HepG2 (cell line): ENCODE data around the gene SLCO2B1. TPM values are rescaled to one million over a fixed set of nuclear protein-coding genes. Genes with fewer than 3 reads are reported as not detected.
A peak's percentile ranks its signal among the peaks of the same experiment; 100 is the strongest.

Experiments used
- CCAR2 ChIP-seq: fragments of 200-400 bp; formaldehyde crosslinking; optimal IDR thresholded peaks from 2 replicates; pipeline ENCODE3; 2018; ENCODE audit warnings: low read depth, mild to moderate bottlenecking, low read length, moderate library complexity
- HES4 ChIP-seq: sonication (generic); formaldehyde crosslinking; IDR thresholded peaks from 2 replicates; pipeline ENCODE4 v1.9.0; 2021; ENCODE audit warnings: mild to moderate bottlenecking, missing genetic modification reagents, borderline replicate concordance
- JUNB ChIP-seq: sonication (generic); formaldehyde crosslinking; IDR thresholded peaks from 2 replicates; pipeline ENCODE4 v1.8.0; 2022; ENCODE audit warnings: missing genetic modification reagents, mild to moderate bottlenecking, borderline replicate concordance
- KAT7 ChIP-seq: IDR thresholded peaks from 2 replicates; pipeline ENCODE4 v1.6.1; 2018; ENCODE audit warnings: borderline replicate concordance, missing compliant biosample characterization
- MTA3 ChIP-seq: sonication (generic); formaldehyde crosslinking; IDR thresholded peaks from 2 replicates; pipeline ENCODE4 v1.4.0; 2020; ENCODE audit warnings: missing genetic modification reagents
- TOPORS ChIP-seq: sonication (generic); formaldehyde crosslinking; IDR thresholded peaks from 2 replicates; pipeline ENCODE4 v1.8.0; 2023; ENCODE audit warnings: mild to moderate bottlenecking, missing genetic modification reagents
- ZNF143 ChIP-seq: sonication (generic); formaldehyde crosslinking; IDR thresholded peaks from 2 replicates; pipeline ENCODE4 v1.4.0; 2020; ENCODE audit warnings: missing genetic modification reagents
- ZNF20 ChIP-seq: sonication (generic); formaldehyde crosslinking; IDR thresholded peaks from 2 replicates; pipeline ENCODE4 v1.4.0; 2020; ENCODE audit warnings: mild to moderate bottlenecking, moderate library complexity, missing genetic modification reagents
- ZNF501 ChIP-seq: sonication (generic); formaldehyde crosslinking; IDR thresholded peaks from 2 replicates; pipeline ENCODE4 v1.5.1; 2020; ENCODE audit warnings: mild to moderate bottlenecking, moderate library complexity, missing genetic modification reagents
- polyA plus RNA-seq, 8 experiments: library from polyadenylated mRNA; depleted of rRNA in 3 of 8; stranded (reverse) in 7 of 8; unstranded in 1 of 8; fragments of >200 nt; fragmentation: Illumina TruSeq in 4 of 8; extraction: Trizol in 4 of 8; gene quantifications; 2 replicates each; pipeline versions ENCODE4 v1.2.1 to v1.2.3, GENCODE V29; 2011 to 2016; ENCODE audit warnings: low read depth in 4 of 8, missing spikeins in 1 of 8, mixed read lengths in 1 of 8; ENCODE audit not compliant: insufficient read depth in 1 of 8
- total RNA-seq, 5 experiments: library from RNA; depleted of rRNA; stranded (reverse); fragments of >200 nt; fragmentation: Illumina TruSeq; extraction: Trizol; gene quantifications; 2 replicates each; pipeline ENCODE4 v1.2.3, GENCODE V29; 2016; ENCODE audit warnings: low read depth in 1 of 5
- TF ChIP-seq, protein P1 (sequence below): fragments of 450-650 bp; IDR thresholded peaks from 2 replicates; pipeline ENCODE4 v1.6.1; 2017; ENCODE audit warnings: mild to moderate bottlenecking
- TF ChIP-seq, protein P2 (sequence below): IDR thresholded peaks from 2 replicates; pipeline ENCODE4 v1.6.1; 2016; ENCODE audit warnings: low read depth, control low read depth
- TF ChIP-seq, protein P3 (sequence below): sonication (generic); formaldehyde crosslinking; IDR thresholded peaks from 2 replicates; pipeline ENCODE4 v1.4.0; 2020; ENCODE audit warnings: mild to moderate bottlenecking, missing genetic modification reagents
- TF ChIP-seq, protein P4 (sequence below): sonication (generic); formaldehyde crosslinking; IDR thresholded peaks from 2 replicates; pipeline ENCODE4; 2020; ENCODE audit warnings: missing genetic modification reagents, mild to moderate bottlenecking, borderline replicate concordance

Gene SLCO2B1
- total and polyA plus RNA-seq, 2 of the 13 experiments (the other 11 are each of a cell fraction or from before 2014, with no cell fraction given), result 15.3 to 19.8 TPM

DNA sequence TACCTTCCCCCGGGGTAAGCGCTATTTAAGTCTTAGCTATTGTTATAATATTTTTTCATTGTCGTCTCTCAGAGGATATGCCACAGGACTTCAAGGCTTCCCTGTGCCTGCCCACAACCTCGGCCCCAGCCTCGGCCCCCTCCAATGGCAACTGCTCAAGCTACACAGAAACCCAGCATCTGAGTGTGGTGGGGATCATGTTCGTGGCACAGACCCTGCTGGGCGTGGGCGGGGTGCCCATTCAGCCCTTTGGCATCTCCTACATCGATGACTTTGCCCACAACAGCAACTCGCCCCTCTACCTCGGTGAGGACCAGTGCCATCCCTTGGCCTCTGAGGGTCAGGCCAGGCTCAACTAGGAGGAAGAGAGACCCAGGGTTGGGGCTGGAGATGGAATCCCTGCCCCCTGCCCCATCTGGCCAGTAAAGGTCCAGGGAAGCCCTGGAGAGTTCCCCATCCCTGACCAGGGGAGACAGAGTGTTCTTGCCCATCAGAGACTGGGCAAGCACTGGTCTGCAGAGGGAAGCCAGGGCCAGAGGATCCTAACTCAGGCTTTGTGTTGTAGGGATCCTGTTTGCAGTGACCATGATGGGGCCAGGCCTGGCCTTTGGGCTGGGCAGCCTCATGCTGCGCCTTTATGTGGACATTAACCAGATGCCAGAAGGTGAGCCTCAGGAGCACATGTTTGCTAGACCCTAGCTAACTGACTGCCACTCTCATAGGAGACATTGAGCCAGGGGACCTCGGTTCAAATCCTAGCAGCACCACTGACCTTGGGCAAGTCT is 18.4 kb downstream of the SLCO2B1 start (continued):
- TF ChIP-seq, protein P1, sequence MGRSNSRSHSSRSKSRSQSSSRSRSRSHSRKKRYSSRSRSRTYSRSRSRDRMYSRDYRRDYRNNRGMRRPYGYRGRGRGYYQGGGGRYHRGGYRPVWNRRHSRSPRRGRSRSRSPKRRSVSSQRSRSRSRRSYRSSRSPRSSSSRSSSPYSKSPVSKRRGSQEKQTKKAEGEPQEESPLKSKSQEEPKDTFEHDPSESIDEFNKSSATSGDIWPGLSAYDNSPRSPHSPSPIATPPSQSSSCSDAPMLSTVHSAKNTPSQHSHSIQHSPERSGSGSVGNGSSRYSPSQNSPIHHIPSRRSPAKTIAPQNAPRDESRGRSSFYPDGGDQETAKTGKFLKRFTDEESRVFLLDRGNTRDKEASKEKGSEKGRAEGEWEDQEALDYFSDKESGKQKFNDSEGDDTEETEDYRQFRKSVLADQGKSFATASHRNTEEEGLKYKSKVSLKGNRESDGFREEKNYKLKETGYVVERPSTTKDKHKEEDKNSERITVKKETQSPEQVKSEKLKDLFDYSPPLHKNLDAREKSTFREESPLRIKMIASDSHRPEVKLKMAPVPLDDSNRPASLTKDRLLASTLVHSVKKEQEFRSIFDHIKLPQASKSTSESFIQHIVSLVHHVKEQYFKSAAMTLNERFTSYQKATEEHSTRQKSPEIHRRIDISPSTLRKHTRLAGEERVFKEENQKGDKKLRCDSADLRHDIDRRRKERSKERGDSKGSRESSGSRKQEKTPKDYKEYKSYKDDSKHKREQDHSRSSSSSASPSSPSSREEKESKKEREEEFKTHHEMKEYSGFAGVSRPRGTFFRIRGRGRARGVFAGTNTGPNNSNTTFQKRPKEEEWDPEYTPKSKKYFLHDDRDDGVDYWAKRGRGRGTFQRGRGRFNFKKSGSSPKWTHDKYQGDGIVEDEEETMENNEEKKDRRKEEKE, result no peak
- TF ChIP-seq ZNF20, result no peak
- TF ChIP-seq, protein P2, sequence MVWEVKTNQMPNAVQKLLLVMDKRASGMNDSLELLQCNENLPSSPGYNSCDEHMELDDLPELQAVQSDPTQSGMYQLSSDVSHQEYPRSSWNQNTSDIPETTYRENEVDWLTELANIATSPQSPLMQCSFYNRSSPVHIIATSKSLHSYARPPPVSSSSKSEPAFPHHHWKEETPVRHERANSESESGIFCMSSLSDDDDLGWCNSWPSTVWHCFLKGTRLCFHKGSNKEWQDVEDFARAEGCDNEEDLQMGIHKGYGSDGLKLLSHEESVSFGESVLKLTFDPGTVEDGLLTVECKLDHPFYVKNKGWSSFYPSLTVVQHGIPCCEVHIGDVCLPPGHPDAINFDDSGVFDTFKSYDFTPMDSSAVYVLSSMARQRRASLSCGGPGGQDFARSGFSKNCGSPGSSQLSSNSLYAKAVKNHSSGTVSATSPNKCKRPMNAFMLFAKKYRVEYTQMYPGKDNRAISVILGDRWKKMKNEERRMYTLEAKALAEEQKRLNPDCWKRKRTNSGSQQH (CRISPR knock-in tag), result no peak
- TF ChIP-seq MTA3 (CRISPR knock-in tag), result no peak
- TF ChIP-seq TOPORS, result no peak
- TF ChIP-seq, protein P3, sequence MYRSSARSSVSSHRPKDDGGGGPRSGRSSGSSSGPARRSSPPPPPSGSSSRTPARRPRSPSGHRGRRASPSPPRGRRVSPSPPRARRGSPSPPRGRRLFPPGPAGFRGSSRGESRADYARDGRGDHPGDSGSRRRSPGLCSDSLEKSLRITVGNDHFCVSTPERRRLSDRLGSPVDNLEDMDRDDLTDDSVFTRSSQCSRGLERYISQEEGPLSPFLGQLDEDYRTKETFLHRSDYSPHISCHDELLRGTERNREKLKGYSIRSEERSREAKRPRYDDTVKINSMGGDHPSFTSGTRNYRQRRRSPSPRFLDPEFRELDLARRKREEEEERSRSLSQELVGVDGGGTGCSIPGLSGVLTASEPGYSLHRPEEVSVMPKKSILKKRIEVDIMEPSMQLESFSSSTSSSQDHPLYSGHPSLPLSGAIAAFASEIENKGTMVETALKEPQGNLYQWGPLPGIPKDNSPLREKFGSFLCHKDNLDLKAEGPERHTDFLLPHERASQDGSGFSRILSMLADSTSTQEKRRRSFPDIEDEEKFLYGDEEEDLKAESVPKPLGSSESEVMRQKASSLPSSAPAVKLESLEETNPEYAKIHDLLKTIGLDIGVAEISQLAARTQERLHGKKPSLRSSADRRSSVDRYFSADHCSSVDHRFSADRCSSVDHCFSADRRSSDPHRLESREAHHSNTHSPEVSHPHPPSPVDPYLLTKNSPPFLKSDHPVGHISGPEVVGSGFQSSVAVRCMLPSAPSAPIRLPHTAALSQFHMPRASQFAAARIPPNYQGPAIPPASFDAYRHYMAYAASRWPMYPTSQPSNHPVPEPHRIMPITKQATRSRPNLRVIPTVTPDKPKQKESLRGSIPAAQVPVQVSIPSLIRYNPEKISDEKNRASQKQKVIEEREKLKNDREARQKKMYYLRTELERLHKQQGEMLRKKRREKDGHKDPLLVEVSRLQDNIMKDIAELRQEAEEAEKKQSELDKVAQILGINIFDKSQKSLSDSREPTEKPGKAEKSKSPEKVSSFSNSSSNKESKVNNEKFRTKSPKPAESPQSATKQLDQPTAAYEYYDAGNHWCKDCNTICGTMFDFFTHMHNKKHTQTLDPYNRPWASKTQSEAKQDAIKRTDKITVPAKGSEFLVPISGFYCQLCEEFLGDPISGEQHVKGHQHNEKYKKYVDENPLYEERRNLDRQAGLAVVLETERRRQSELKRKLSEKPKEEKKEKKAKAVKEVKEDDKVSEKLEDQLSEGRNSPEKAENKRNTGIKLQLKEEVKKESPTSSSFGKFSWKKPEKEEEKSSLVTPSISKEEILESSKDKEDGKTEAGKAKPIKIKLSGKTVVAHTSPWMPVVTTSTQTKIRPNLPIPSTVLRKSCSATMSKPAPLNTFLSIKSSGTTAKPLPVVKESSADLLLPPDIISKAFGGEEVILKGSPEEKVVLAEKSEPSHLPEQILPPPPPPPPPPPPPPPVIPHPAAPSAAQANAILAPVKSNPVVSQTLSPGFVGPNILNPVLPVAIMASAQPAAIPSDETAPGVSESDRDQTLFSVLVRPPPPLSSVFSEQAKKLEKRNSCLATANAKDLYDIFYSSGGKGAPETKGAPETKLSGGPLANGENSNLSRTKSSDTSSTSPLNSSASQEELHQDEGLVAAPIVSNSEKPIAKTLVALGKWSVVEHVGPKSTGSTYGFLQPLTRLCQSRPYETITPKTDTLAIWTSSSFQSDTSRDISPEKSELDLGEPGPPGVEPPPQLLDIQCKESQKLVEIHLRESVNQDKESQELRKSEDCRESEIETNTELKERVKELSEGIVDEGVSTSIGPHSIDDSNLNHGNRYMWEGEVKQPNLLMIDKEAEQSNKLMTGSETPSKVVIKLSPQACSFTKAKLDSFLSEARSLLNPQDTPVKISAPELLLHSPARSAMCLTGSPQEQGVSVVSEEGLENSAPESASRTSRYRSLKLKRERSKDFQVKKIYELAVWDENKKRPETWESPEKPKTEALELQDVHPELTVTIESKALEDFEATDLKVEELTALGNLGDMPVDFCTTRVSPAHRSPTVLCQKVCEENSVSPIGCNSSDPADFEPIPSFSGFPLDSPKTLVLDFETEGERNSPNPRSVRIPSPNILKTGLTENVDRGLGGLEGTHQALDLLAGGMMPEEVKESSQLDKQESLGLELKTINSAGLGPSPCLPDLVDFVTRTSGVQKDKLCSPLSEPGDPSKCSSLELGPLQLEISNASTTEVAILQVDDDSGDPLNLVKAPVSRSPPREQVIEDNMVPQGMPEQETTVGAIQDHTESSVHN (CRISPR knock-in tag), result 0 out of 2 replicates have a peak, but pooled peaks have one; percentile 66
- TF ChIP-seq CCAR2, result no peak
- TF ChIP-seq KAT7 (CRISPR knock-in tag), result no peak
- no peak for TF ChIP-seq ZNF143
- no peak for TF ChIP-seq JUNB
- 0 out of 2 replicates have a peak, but pooled peaks have one; percentile 46 for TF ChIP-seq HES4
- TF ChIP-seq, protein P4, sequence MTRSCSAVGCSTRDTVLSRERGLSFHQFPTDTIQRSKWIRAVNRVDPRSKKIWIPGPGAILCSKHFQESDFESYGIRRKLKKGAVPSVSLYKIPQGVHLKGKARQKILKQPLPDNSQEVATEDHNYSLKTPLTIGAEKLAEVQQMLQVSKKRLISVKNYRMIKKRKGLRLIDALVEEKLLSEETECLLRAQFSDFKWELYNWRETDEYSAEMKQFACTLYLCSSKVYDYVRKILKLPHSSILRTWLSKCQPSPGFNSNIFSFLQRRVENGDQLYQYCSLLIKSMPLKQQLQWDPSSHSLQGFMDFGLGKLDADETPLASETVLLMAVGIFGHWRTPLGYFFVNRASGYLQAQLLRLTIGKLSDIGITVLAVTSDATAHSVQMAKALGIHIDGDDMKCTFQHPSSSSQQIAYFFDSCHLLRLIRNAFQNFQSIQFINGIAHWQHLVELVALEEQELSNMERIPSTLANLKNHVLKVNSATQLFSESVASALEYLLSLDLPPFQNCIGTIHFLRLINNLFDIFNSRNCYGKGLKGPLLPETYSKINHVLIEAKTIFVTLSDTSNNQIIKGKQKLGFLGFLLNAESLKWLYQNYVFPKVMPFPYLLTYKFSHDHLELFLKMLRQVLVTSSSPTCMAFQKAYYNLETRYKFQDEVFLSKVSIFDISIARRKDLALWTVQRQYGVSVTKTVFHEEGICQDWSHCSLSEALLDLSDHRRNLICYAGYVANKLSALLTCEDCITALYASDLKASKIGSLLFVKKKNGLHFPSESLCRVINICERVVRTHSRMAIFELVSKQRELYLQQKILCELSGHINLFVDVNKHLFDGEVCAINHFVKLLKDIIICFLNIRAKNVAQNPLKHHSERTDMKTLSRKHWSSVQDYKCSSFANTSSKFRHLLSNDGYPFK, result no peak
- TF ChIP-seq ZNF501 (CRISPR knock-in tag), result no peak; the same call in 1 of the 2 replicates
